Thyroid gland (tissue), 4 donors: Measurements from ENCODE around the gene MATN4.

ENCODE experiments used
- CTCF ChIP-seq, 6 experiments: fragments of 200-600 bp in 3 of 6; fragments of 450-650 bp in 3 of 6; sonication (generic) in 3 of 6; IDR thresholded peaks; one replicate each; pipeline ENCODE4 v1.5.1; 2016 to 2019; ENCODE audit warnings: antibody characterized with exemption in 6 of 6, mild to moderate bottlenecking in 2 of 6, inconsistent platforms in 1 of 6, moderate library complexity in 1 of 6
- POLR2A ChIP-seq, 2 donors: fragments of 450-650 bp; IDR thresholded peaks; one replicate each; pipeline ENCODE4 v1.6.1; 2017; ENCODE audit warnings: antibody characterized with exemption in 2 of 2, mild to moderate bottlenecking in 2 of 2, moderate library complexity in 1 of 2

DNA sequence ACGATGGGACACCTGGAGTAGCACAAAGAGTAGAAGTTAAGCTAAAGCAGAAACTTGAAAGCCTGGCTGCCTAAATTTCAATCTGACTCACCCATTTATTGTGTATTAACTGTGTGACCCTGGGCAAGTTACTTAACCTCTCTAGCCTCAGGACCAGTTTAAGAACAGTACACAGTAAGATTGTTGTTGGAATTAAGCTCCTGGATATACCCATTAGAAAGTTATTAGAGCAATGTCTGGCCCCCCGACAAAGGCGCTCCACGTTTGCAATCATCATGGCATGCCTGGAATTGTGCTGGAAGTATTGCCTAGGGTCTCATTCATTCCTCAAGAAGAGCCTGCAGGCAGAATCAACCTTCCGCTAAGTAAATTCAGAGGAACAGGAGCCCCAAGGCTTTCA, 38.8 kb upstream of the MATN4 start:
- TF ChIP-seq CTCF (IDR thresholded peaks at IDR 0.05) (no peak), POLR2A (IDR thresholded peaks at IDR 0.05) (no peak)
